Peyer's patch (tissue), 4 donors: ENCODE data around the gene CRTC1.

Experiments
- POLR2A ChIP-seq, 2 donors: fragments of 450-650 bp; IDR thresholded peaks; one replicate each; pipeline ENCODE4 v1.5.1; 2017; ENCODE audit warnings: antibody characterized with exemption in 2 of 2, mild to moderate bottlenecking in 2 of 2, moderate library complexity in 2 of 2
- TF ChIP-seq, protein P1 (sequence below), 6 experiments: fragments of 450-650 bp in 4 of 6; fragments of 200-600 bp in 2 of 6; sonication (generic) in 1 of 6; IDR thresholded peaks; one replicate each; pipeline ENCODE4 v1.5.1; 2017 to 2019; ENCODE audit warnings: antibody characterized with exemption in 6 of 6, mild to moderate bottlenecking in 3 of 6, moderate library complexity in 1 of 6

GRCh38 chr19:18742324-18742723, 58.8 kb downstream of the CRTC1 start:
- TF ChIP-seq POLR2A (IDR thresholded peaks at IDR 0.05), result no peak
- TF ChIP-seq, protein P1, sequence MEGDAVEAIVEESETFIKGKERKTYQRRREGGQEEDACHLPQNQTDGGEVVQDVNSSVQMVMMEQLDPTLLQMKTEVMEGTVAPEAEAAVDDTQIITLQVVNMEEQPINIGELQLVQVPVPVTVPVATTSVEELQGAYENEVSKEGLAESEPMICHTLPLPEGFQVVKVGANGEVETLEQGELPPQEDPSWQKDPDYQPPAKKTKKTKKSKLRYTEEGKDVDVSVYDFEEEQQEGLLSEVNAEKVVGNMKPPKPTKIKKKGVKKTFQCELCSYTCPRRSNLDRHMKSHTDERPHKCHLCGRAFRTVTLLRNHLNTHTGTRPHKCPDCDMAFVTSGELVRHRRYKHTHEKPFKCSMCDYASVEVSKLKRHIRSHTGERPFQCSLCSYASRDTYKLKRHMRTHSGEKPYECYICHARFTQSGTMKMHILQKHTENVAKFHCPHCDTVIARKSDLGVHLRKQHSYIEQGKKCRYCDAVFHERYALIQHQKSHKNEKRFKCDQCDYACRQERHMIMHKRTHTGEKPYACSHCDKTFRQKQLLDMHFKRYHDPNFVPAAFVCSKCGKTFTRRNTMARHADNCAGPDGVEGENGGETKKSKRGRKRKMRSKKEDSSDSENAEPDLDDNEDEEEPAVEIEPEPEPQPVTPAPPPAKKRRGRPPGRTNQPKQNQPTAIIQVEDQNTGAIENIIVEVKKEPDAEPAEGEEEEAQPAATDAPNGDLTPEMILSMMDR (IDR thresholded peaks at IDR 0.05), result no peak
